Hematopoietic multipotent progenitor cell treated with erythropoietin and hydrocortisone succinate and interleukin-3 and kit ligand, for 4 days (in vitro differentiated cells): ENCODE data around the gene MACROD2.
"Not testable (repeated sequence)": the region's sequence is repeated elsewhere in the genome, so short reads cannot be mapped to it uniquely, and the experiment has no call there.

Experiments
- DNase-seq: peaks from one replicate; pipeline ENCODE4 v3.0.0-alpha.2; 2015

MACROD2 gene

GRCh38 chr20:15520930-15521524 is 1525.7 kb downstream of the MACROD2 start:
- no peak for DNase-seq

DNA sequence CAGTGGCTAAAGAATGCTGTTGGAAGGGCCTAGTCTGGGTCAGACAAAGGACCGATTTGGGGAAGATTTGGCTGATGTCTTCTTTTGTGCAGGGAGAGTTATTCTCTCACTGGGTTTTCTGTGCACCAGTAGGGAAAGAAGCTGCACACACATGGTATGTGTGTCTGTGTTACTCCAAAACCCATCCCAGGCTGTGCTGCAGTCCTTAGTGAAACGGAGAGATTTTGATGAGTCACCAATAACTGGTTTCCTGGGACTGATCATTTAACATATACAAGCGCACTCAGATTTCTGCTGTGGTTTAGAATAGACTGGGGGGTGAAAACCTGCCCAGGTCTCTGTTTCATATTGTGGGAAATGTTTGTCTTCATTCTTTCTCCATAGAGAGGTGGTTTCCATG is 1528.1 kb downstream of the MACROD2 start:
- DNase-seq: no peak

DNA sequence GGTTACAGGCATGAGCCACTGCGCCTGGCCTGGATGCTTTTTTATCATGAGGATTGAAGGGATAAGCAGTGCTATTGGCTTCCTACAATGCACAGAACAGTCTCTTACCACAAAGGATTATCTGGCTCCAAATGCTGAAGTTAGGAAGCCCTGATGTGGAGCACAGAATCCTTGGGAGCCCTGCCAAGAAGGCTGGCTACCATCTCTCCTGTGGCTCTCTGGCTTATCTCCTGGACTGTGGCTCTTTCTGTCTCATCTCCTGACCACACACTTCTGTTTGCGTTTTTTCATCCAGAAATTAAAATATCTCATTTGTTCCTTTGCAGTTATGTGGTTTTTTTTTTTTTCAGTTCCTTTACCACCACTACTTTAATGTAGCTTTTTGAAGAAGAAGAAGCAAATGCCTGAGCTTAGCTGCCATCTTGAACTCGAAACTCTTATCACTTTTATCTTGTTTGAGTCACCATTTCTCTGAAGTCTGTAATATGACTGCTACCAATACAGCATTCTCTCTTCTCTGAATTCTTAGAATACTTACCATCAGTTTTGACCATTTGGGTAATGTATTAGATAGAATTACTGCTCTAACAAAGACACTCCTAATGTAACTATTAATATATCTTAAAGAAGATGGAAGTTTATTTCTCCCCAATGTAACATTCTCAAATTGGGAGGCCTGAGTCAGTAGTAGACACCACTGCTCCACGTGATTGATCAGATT is 1533.2 kb downstream of the MACROD2 start:
- DNase-seq: peak; percentile 86

DNA sequence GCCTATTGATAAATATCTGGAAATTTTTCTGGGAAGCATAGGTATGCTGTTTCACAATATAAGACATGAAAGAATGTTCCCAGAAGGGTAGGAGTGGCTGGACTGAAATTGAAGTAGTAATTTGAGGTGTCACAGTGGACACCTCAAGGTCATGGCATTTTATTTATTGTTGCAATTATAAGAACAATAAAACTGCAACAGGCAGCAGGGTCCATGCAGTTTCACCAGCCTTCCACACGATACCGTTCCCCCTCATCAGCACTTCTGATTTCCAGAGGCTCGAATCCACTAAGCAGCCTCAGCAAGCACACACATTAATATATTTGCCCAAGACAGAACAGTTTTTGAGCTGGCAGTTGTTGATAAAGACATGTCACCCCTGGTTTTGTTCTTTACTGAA is 1540.5 kb downstream of the MACROD2 start:
- DNase-seq: no peak

- DNase-seq: not testable (repeated sequence)
Measured at GRCh38 chr20:15537200-15537599, 1541.9 kb downstream of the MACROD2 start.

- no peak for DNase-seq
Measured at GRCh38 chr20:15542655-15543054, 1547.3 kb downstream of the MACROD2 start.

- DNase-seq: no peak
Measured at GRCh38 chr20:15544742-15545141, 1549.4 kb downstream of the MACROD2 start.

GRCh38 chr20:15546525-15547023 is 1551.3 kb downstream of the MACROD2 start:
- no peak for DNase-seq

GRCh38 chr20:15547119-15547518 is 1551.8 kb downstream of the MACROD2 start:
- DNase-seq: no peak

DNA sequence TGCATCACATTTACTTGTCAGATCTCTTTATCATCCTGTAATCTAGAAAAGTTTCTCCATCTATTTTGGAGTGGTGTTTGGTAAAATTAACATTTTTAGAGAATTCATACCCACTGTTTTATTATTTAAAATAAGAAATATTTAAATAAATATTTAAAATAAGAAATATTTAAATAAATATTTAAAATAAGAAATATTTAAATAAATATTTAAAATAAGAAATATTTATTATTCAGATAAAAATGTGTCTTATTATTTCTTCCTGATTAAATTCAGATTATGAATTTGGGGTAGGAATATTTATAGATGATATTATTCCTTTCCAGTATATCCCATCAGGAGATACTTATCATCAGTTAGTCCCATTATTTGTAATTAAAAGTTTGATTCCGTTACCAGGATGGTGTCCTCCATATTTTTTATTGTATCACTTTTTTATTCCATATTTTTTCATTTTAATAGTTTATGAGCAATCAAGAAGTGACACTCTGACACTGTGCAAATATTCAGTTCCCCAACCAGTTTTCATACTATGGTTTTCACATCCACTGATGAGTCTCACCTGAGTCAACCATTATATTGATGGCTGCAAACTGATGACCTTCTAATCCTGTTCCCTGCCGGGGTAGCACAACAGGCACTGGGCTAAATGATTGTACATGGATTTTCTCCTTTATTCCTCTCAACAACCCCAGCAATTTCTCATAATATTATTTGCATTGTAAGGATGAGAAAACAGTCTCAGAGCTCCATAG is 1555.0 kb downstream of the MACROD2 start:
- DNase-seq: no peak

- no peak for DNase-seq
Measured at GRCh38 chr20:15555913-15556312, 1560.6 kb downstream of the MACROD2 start.

DNA sequence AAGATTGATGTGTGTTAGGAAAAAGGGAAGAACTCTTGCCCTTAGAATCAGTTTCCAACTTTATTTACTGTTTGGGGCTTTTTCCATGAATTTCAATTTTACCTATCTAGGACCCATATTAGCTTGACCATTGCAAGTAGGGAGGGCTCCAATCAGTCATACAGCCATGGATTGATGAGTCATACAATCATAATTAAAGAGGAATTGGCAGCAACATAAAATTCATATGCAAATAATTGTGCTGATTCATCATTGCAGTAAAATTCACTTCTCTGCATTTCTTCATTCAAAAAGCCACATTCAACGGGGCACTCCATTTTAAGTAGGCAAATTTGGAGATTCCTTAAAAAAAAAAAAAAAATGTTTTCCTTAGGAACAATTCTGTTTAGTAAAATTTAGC is 1561.6 kb downstream of the MACROD2 start:
- no peak for DNase-seq

DNA sequence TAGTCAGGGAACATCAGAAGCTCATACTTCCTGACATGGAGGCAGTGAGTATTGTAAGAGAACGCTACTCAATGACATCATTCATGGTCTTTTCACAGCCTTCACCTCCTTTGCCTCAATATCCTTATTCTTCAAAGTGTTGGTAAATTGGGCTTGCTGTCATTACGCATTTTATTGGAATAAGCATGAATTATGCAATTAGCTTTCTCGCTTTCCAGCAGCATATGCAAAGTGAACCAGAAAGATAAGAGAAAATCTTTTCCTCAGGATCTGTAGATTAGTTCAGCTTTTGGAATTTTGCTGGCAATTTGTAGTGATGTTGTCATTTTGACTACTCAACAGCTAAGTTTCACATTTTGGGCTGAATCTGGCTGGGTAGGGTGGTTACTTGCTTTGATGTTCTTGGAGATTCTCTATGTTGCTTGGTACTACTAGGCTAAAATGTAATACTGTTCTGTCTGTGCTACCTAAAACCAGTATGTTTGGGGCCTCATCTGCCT is 1565.8 kb downstream of the MACROD2 start:
- DNase-seq: no peak

GRCh38 chr20:15561707-15562404 is 1566.5 kb downstream of the MACROD2 start:
- no peak for DNase-seq

GRCh38 chr20:15563836-15564235 is 1568.5 kb downstream of the MACROD2 start:
- DNase-seq: no peak

DNA sequence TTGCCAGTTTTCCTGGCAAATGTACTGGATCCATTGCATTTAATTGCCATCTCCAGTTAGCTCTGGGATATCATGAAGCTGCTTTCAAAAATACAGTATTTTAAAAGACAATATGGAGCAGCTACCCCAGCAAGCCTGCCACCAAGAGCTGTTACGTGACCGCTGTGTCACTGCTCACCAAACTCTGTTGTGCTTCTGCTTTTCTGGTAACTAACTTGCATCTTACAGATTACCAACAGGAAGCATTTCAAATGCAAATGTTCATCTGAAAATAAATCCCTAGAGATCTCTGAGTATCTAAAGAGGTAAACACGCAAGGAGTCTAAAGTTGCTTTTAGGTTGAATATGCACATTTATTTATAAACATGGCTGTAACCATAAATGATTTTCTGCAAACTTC is 1569.7 kb downstream of the MACROD2 start:
- DNase-seq: peak; percentile 4

GRCh38 chr20:15565786-15566185 is 1570.5 kb downstream of the MACROD2 start:
- peak; percentile 3 for DNase-seq

GRCh38 chr20:15567219-15567618 is 1571.9 kb downstream of the MACROD2 start:
- no peak for DNase-seq

DNA sequence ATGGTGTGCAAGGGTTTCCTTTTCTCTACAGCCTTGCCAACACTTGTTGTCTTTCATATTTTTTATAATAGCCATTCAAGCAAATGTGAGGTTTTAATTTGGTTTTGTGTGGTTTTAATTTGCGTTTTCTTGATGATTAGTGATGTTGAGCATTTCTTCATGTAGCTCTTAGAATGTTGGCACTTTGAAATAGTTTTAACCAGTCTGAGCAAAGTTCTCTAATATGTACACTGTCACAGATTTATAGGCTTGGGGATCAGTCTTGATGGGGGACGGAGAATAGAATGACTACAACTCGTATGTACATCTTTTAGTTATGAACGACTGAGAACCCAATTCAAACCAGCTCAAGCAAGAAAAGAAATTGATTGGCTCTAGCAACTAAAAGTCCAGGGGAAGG is 1574.8 kb downstream of the MACROD2 start:
- DNase-seq: no peak

GRCh38 chr20:15571056-15571455 is 1575.7 kb downstream of the MACROD2 start:
- no peak for DNase-seq

DNA sequence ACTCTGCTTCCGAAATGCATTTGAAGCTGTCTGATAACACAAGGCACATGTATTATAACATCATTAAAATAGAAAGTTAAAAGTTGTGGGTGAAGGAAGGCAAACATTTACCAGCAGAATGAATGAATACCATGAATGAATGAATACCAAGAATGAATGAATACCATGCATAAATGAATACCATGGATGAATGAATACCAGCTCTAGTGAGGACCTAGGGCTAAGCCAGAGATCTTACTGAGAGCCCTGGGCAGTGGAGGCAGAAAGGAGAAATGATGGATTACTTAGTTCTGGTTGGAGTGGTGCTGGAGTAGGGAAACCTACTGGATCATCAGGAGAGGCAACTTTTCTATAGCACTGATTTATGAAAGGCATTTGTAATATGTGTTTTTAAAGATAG is 1579.9 kb downstream of the MACROD2 start:
- DNase-seq: no peak

GRCh38 chr20:15576411-15576810 is 1581.1 kb downstream of the MACROD2 start:
- DNase-seq: no peak

- DNase-seq: no peak
Measured at GRCh38 chr20:15578113-15578512, 1582.8 kb downstream of the MACROD2 start.
